ENCODE data around the gene ARFRP1. TPM values are rescaled to one million over a fixed set of nuclear protein-coding genes. Genes with fewer than 3 reads are reported as not detected.

ARFRP1 gene
- total RNA-seq, 1 experiment from 2014 or later = 65.4 TPM

DNA sequence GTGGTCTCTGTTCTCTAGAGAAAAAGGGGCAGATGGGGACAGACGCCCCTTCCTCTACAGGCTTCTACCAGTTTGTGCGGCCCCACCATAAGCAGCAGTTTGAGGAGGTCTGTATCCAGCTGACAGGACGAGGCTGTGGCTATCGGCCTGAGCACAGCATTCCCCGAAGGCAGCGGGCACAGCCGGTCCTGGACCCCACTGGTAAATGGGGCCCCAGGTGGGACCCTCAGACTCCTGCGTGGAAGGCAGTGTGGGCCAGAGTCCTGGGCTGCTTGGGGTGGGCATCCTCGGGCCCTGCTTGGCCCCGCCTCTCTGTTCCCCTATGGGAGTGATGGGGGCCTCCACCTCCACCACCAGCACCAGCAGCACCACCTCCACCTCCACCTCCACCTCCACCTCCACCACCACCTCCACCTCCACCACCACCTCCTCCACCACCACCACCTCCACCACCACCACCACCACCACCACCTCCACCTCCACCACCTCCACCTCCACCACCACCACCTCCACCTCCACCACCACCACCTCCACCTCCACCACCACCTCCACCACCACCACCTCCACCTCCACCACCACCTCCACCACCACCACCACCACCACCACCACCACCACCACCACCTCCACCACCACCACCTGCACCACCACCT, 14.6 kb downstream of the ARFRP1 start:
- CTCF ChIA-PET = no interaction called here
- TF ChIP-seq, protein P1, sequence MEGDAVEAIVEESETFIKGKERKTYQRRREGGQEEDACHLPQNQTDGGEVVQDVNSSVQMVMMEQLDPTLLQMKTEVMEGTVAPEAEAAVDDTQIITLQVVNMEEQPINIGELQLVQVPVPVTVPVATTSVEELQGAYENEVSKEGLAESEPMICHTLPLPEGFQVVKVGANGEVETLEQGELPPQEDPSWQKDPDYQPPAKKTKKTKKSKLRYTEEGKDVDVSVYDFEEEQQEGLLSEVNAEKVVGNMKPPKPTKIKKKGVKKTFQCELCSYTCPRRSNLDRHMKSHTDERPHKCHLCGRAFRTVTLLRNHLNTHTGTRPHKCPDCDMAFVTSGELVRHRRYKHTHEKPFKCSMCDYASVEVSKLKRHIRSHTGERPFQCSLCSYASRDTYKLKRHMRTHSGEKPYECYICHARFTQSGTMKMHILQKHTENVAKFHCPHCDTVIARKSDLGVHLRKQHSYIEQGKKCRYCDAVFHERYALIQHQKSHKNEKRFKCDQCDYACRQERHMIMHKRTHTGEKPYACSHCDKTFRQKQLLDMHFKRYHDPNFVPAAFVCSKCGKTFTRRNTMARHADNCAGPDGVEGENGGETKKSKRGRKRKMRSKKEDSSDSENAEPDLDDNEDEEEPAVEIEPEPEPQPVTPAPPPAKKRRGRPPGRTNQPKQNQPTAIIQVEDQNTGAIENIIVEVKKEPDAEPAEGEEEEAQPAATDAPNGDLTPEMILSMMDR (IDR thresholded peaks at IDR 0.05; ENCODE audit: unreplicated experiment) = no peak
- H3K4me3 Mint-ChIP-seq (ENCODE audit: unreplicated experiment) = no peak overlapping the region
- POLR2A ChIA-PET = interaction anchor here (1.9 to 3.0 kb wide), 2 partner anchors 11 to 14 kb away, joined by 8 to 15 read pairs; partner anchors contain the start of genes ARFRP1 and ZGPAT
- DNase-seq (ENCODE audit: unreplicated experiment) = no peak
- peaks cover 13% of the 10 kb centered on the region for H3K4me1 Mint-ChIP-seq (ENCODE audit: insufficient read depth, unreplicated experiment)
- peaks cover 66% of the 10 kb centered on the region for H3K36me3 Mint-ChIP-seq (ENCODE audit: insufficient read depth, unreplicated experiment)
- H3K27me3 Mint-ChIP-seq (ENCODE audit: insufficient read depth, unreplicated experiment) = no peaks in the 10 kb centered on the region
- intact Hi-C loops (cut with micrococcal nuclease) = no loop called here
- no TSS peak for BruUV-seq (replicated peaks)
- H3K27ac Mint-ChIP-seq (ENCODE audit: low read depth, unreplicated experiment) = no peak overlapping the region
- no peaks in the 10 kb centered on the region for H3K9me3 Mint-ChIP-seq (ENCODE audit: unreplicated experiment)

- ChIA-PET CTCF (no interaction called here), POLR2A (interaction anchor here (1.7 to 3.0 kb wide), 2 partner anchors 10 to 34 kb away, joined by 6 to 15 read pairs; partner anchors contain the start of gene RTEL1)
- Mint-ChIP-seq H3K36me3 (ENCODE audit: insufficient read depth, unreplicated experiment) (peaks cover 65% of the 10 kb centered on the region), H3K4me1 (ENCODE audit: insufficient read depth, unreplicated experiment) (peaks cover 13% of the 10 kb centered on the region), H3K4me3 (ENCODE audit: unreplicated experiment) (no peak overlapping the region), H3K9me3 (ENCODE audit: unreplicated experiment) (no peaks in the 10 kb centered on the region), H3K27ac (ENCODE audit: low read depth, unreplicated experiment) (no peak overlapping the region), H3K27me3 (ENCODE audit: insufficient read depth, unreplicated experiment) (no peaks in the 10 kb centered on the region)
- intact Hi-C loops (cut with micrococcal nuclease) = no loop called here
- DNase-seq (ENCODE audit: unreplicated experiment) = no peak
- TF ChIP-seq, protein P1 (IDR thresholded peaks at IDR 0.05; ENCODE audit: unreplicated experiment) = no peak
- BruUV-seq (replicated peaks) = no TSS peak
These were observed 15.2 kb downstream of the ARFRP1 start for GRCh38 chr20:63692436-63693082.

GRCh38 chr20:63691711-63692435, 15.9 kb downstream of the ARFRP1 start:
- Mint-ChIP-seq H3K4me1 (ENCODE audit: insufficient read depth, unreplicated experiment) (peaks cover 13% of the 10 kb centered on the region), H3K4me3 (ENCODE audit: unreplicated experiment) (no peak overlapping the region), H3K27ac (ENCODE audit: low read depth, unreplicated experiment) (no peak overlapping the region), H3K36me3 (ENCODE audit: insufficient read depth, unreplicated experiment) (peaks cover 58% of the 10 kb centered on the region), H3K9me3 (ENCODE audit: unreplicated experiment) (no peaks in the 10 kb centered on the region), H3K27me3 (ENCODE audit: insufficient read depth, unreplicated experiment) (no peaks in the 10 kb centered on the region)
- no TSS peak for BruUV-seq (replicated peaks)
- CTCF ChIA-PET = interaction anchor here (0.6 kb wide), 1 partner anchor 114 kb away, joined by 3 read pairs; no protein-coding TSS in a partner anchor
- POLR2A ChIA-PET = interaction anchor here (1.7 to 3.0 kb wide), 2 partner anchors 9 to 33 kb away, joined by 6 to 15 read pairs; partner anchors contain the start of gene RTEL1
- DNase-seq (ENCODE audit: unreplicated experiment) = no peak
- TF ChIP-seq, protein P1 (IDR thresholded peaks at IDR 0.05; ENCODE audit: unreplicated experiment) = no peak
- intact Hi-C loops (cut with micrococcal nuclease) = no loop called here

All from MCF 10A (cell line).